Skeletal muscle tissue (tissue), 4 donors: ENCODE data around the gene NR6A1. TPM values are rescaled to one million over a fixed set of nuclear protein-coding genes. Genes with fewer than 3 reads are reported as not detected.
"Not testable (repeated sequence)": the region's sequence is repeated elsewhere in the genome, so short reads cannot be mapped to it uniquely, and the experiment has no call there.

ENCODE experiments used
- H3K27ac ChIP-seq: one replicate; pipeline ENCODE4 v1.7.0; 2013; ENCODE audit warnings: mild to moderate bottlenecking, low read depth, low read length, inconsistent platforms
- H3K27me3 ChIP-seq, 3 donors: one replicate each; pipeline ENCODE4 v1.7.0; 2013; ENCODE audit warnings: low read length in 3 of 3; ENCODE audit not compliant: control insufficient read depth in 3 of 3, insufficient read depth in 3 of 3
- H3K36me3 ChIP-seq, 3 donors: one replicate each; pipeline ENCODE4 v1.7.0; 2013; ENCODE audit warnings: low read length in 3 of 3; ENCODE audit not compliant: control insufficient read depth in 3 of 3, insufficient read depth in 3 of 3
- H3K4me1 ChIP-seq, 3 donors: one replicate each; pipeline ENCODE4 v1.7.0; 2013; ENCODE audit warnings: low read length in 3 of 3, mild to moderate bottlenecking in 3 of 3; ENCODE audit not compliant: control insufficient read depth in 3 of 3, insufficient read depth in 3 of 3
- H3K4me3 ChIP-seq, 3 donors: one replicate each; pipeline ENCODE4 v1.7.0; 2013; ENCODE audit warnings: low read length in 3 of 3
- H3K9ac ChIP-seq, 3 donors: one replicate each; pipeline ENCODE4 v1.7.0; 2013; ENCODE audit warnings: low read length in 3 of 3, mild to moderate bottlenecking in 3 of 3, moderate library complexity in 2 of 3, low read depth in 1 of 3
- H3K9me3 ChIP-seq, 3 donors: one replicate each; pipeline ENCODE4 v1.7.0; 2013; ENCODE audit warnings: low read length in 3 of 3; ENCODE audit not compliant: control insufficient read depth in 3 of 3
- total RNA-seq: library from RNA; depleted of rRNA; stranded (reverse); fragments of >200 nt; gene quantifications from one replicate; pipeline ENCODE4 v1.2.3, GENCODE V29; 2014
- donor health status: Osteomylitis.

The NR6A1 gene
- total RNA-seq, 1 donor from 2014 or later, result 0.52 TPM

DNA sequence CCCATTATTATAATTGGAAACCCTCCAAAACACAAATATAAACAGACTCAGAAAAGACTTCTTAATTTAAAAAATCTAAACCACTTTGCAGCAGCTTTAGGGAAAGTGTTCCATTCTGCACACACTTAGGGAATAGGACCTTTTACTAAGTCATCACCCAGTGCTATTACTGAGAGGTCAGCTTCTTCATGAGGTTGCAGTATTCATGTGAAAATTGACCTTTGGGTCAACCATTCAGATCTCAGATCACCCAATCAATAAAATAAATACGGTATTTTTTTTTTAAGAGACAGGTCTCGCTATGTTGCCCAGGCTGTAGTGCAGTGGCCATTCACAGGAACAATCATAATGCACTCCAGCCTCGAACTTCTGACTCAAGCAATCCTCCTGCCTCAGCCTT, 21.8 kb downstream of the NR6A1 start:
- Histone ChIP-seq H3K27ac (no peak overlapping the region), H3K9me3 (no peaks in the 10 kb centered on the region), H3K4me3 (no peak overlapping the region), H3K4me1 (no peaks in the 10 kb centered on the region), H3K9ac (no peak overlapping the region), H3K27me3 (no peaks in the 10 kb centered on the region), H3K36me3 (no peaks in the 10 kb centered on the region)

- Histone ChIP-seq H3K36me3 (no peaks in the 10 kb centered on the region), H3K9me3 (no peaks in the 10 kb centered on the region), H3K27ac (no peak overlapping the region), H3K9ac (no peak overlapping the region), H3K27me3 (no peaks in the 10 kb centered on the region), H3K4me1 (no peaks in the 10 kb centered on the region), H3K4me3 (no peak overlapping the region)
Measured at GRCh38 chr9:124747065-124747464, 24.0 kb downstream of the NR6A1 start.

DNA sequence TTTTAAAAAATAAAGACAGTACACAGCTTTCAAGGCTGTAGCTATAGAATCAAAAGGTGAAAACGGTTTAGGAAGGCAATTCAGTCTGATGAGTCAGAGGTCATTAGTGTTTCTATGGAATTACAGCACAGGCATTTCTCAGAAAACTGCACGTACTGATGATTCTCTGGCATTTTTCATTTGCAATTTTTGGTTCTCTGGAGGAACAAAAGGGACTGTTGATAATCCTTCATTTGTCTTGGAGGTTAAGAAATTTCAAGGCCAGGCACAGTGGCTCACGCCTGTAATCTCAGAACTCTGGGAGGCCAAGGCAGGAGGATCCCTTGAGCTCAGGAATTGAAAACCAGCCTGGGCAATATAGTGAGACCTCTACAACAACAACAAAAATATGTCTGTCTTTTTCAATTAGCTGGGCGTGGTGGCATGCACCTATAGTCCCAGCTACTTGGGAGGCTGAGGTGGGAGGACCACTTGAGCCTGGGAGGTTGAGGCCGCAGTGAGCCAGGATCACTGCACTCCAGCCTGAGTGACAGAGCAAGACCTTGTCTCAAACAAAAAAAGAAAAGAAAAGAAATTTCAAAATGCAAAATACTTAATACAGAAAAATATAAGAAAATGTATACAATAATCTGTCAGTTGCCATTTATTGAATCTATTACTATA, 27.3 kb downstream of the NR6A1 start:
- no peak overlapping the region for H3K27ac ChIP-seq
- H3K4me3 ChIP-seq, result no peak overlapping the region
- no peaks in the 10 kb centered on the region for H3K4me1 ChIP-seq
- H3K9ac ChIP-seq, result no peak overlapping the region
- no peaks in the 10 kb centered on the region for H3K36me3 ChIP-seq
- H3K27me3 ChIP-seq, result no peaks in the 10 kb centered on the region
- no peaks in the 10 kb centered on the region for H3K9me3 ChIP-seq

- Histone ChIP-seq H3K9ac (no peak overlapping the region), H3K27ac (no peak overlapping the region), H3K36me3 (no peaks in the 10 kb centered on the region), H3K27me3 (no peaks in the 10 kb centered on the region), H3K4me3 (no peak overlapping the region), H3K9me3 (no peaks in the 10 kb centered on the region), H3K4me1 (no peaks in the 10 kb centered on the region)
Measured at GRCh38 chr9:124742940-124743339, 28.2 kb downstream of the NR6A1 start.

DNA sequence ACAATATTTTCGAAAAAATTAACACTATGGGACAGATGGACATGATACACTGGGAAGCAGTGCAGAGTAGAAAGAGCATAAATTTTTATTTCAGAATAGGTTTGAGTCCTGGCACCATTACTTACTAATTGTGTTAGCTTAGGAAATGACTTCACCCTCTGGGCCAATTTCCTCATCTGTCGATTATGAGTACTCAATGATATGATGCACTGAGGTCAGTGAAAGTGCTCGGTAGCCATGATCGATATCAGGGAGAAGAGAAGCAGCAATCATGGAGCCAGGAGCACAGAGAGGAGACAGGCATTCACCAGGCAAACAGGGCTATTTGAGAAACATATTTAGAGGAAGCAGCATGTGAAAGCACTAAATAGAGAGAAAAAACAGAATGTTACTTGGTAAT, 29.4 kb downstream of the NR6A1 start:
- Histone ChIP-seq H3K27me3 (no peaks in the 10 kb centered on the region), H3K36me3 (no peaks in the 10 kb centered on the region), H3K9me3 (no peaks in the 10 kb centered on the region), H3K4me1 (no peaks in the 10 kb centered on the region), H3K27ac (no peak overlapping the region), H3K4me3 (no peak overlapping the region), H3K9ac (no peak overlapping the region)

DNA sequence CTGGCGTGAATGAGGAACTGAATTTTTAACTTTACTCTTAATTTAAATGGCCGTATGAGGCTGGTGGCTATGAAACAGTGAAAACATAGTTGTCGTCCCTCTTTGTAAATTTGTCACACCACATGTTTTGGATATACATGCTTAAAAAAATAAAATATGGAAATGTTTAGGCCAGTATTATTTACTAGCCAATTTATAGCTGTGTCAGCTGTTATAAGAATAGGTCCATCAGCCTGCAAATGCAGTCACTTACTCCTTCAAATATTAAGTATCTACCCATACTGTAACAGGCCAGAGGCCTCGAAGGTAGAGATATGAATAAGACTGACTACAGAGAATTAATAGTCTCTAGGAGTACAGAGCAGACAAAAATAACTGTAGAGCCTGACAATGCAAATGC, 30.0 kb downstream of the NR6A1 start:
- Histone ChIP-seq H3K9me3 (no peaks in the 10 kb centered on the region), H3K27me3 (no peaks in the 10 kb centered on the region), H3K4me1 (no peaks in the 10 kb centered on the region), H3K36me3 (no peaks in the 10 kb centered on the region), H3K9ac (no peak overlapping the region), H3K4me3 (no peak overlapping the region), H3K27ac (no peak overlapping the region)

DNA sequence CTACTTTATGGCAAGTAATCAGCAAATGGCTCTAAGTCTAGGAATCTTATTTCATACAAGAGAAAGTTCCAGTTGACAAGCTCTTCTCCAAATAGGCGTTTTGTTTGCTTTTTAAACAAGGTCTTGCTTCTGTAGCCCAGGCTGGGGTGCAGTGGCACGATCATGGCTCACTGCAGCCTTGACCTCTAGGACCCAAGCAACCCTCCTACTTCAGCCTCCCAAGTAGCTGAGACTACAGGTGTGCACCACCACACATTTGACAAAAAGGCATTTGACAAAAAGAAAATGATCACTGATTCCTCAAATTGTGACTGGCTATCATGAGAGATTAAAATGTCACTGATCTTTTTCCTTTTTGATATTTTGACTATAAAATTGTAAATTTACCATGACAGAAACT, 31.8 kb downstream of the NR6A1 start:
- Histone ChIP-seq H3K4me3 (no peak overlapping the region), H3K4me1 (peaks cover 0 to 10% (median under 1%) of the 10 kb centered on the region in 3 donors), H3K36me3 (no peaks in the 10 kb centered on the region), H3K9ac (no peak overlapping the region), H3K9me3 (no peaks in the 10 kb centered on the region), H3K27me3 (no peaks in the 10 kb centered on the region), H3K27ac (no peak overlapping the region)

DNA sequence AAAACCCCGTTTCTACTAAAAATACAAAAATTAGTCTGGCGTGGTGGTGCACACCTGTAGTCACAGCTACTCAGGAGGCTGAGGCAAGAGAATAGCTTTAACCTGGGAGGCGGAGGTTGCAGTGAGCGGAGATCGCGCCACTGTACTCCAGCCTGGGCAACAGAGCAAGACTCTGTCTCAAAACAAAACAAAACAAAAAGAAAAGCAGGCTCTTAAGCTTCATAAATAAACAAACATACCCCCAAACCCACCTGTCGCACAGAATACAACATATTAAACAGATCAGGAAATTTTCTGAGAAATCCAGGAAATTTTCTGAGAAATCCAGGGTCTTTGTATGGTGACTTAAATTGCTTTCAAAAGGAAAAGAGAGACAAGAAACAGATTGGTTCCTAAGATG, 33.0 kb downstream of the NR6A1 start:
- H3K4me1 ChIP-seq, result peaks cover 0 to 14% (median 4%) of the 10 kb centered on the region in 3 donors
- H3K27ac ChIP-seq, H3K9ac ChIP-seq, H3K9me3 ChIP-seq, H3K4me3 ChIP-seq, H3K27me3 ChIP-seq, H3K36me3 ChIP-seq: not testable (repeated sequence)

DNA sequence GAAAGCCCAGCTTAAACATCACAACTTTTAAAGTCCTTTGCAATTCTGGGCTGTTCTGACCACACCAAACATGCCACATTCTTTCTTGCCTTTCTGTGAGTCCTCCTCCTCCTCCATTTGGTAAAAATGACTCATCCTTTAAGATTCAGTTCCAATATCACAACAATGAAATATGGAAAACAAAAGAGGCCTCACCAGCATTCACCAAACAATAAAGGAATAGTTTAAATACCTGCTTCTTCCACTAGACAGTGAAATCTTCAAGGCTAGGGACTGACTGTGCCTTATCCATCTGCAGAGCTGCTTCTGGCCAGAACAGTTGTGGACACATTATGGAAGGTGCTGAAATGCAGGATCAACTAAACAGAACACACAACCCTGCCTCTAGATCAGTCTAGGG, 36.0 kb downstream of the NR6A1 start:
- Histone ChIP-seq H3K4me3 (no peak overlapping the region), H3K36me3 (no peaks in the 10 kb centered on the region), H3K9ac (no peak overlapping the region), H3K27me3 (no peaks in the 10 kb centered on the region), H3K27ac (no peak overlapping the region), H3K4me1 (peaks cover 0 to 14% (median 4%) of the 10 kb centered on the region in 3 donors), H3K9me3 (no peaks in the 10 kb centered on the region)

- H3K4me3 ChIP-seq, H3K27ac ChIP-seq, H3K36me3 ChIP-seq, H3K27me3 ChIP-seq, H3K9me3 ChIP-seq, H3K9ac ChIP-seq: not testable (repeated sequence)
- peaks cover 0 to 14% (median 4%) of the 10 kb centered on the region in 3 donors for H3K4me1 ChIP-seq
Measured at GRCh38 chr9:124734741-124735083, 36.4 kb downstream of the NR6A1 start.
